ACC112 (cell line): ENCODE measurements around the gene PLCG1.

Experiments
- H2AFZ ChIP-seq: fragments of 200-600 bp; sonication (generic); one replicate; pipeline ENCODE4 v1.6.0; 2017; ENCODE audit warnings: antibody characterized with exemption, low read length; ENCODE audit not compliant: unreplicated experiment
- H3K27ac ChIP-seq: fragments of 200-600 bp; sonication (generic); 2 replicates; pipeline ENCODE4 v1.5.1; 2014; ENCODE audit warnings: low read depth, mild to moderate bottlenecking, antibody characterized with exemption, low read length, moderate library complexity
- H3K27me3 ChIP-seq: fragments of 200-600 bp; sonication (generic); 2 replicates; pipeline ENCODE4 v1.6.1; 2014; ENCODE audit warnings: mild to moderate bottlenecking, antibody characterized with exemption, low read length, moderate library complexity, mixed read lengths; ENCODE audit not compliant: insufficient read depth
- H3K36me3 ChIP-seq: fragments of 200-600 bp; sonication (generic); 2 replicates; pipeline ENCODE4 v1.6.1; 2016; ENCODE audit warnings: mild to moderate bottlenecking, antibody characterized with exemption, low read length, moderate library complexity, mixed read lengths; ENCODE audit not compliant: insufficient read depth
- H3K4me1 ChIP-seq: fragments of 200-600 bp; sonication (generic); one replicate; pipeline ENCODE4 v1.6.1; 2016; ENCODE audit warnings: low read length, mixed read lengths; ENCODE audit not compliant: insufficient read depth, unreplicated experiment, control insufficient read depth
- H3K4me3 ChIP-seq: fragments of 200-600 bp; sonication (generic); 2 replicates; pipeline ENCODE4 v1.5.1; 2014; ENCODE audit warnings: mild to moderate bottlenecking, low read depth, low read length
- H3K79me2 ChIP-seq: fragments of 200-600 bp; sonication (generic); one replicate; pipeline ENCODE4 v1.6.0; 2016; ENCODE audit warnings: low read length; ENCODE audit not compliant: control insufficient read depth, unreplicated experiment, insufficient read depth

Gene PLCG1

DNA sequence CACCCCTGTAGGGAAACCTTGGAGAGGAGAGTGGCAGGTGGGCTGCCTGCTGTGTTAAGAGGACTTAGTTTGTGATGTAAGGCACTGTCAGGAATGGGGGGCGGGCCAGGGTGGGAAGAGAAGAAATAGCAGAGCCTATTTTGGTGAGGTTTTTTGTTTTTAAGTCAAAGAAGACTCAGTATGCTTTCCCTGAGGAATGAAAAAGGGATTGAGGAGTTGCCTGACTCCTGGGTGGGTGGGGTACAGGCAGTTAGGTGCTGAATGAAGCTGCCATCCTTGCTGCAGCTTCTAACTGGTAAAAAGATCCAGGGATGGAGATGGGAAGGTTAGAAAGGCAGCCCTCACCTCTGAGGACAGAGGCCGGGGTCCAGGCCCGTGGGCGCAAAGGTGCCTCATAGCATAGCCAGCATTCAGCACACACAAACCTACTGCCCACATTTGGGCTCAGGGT, 37.9 kb downstream of the PLCG1 start:
- peaks cover 22% of the 10 kb centered on the region for H3K4me1 ChIP-seq
- no peak overlapping the region for H3K27ac ChIP-seq
- H3K79me2 ChIP-seq, result peaks cover 4% of the 10 kb centered on the region
- peaks cover 3% of the 10 kb centered on the region; the same call in 1 of the 2 replicates for H3K36me3 ChIP-seq
- H2AFZ ChIP-seq, result no peak overlapping the region
- no peaks in the 10 kb centered on the region for H3K27me3 ChIP-seq
- H3K4me3 ChIP-seq, result no peak overlapping the region

DNA sequence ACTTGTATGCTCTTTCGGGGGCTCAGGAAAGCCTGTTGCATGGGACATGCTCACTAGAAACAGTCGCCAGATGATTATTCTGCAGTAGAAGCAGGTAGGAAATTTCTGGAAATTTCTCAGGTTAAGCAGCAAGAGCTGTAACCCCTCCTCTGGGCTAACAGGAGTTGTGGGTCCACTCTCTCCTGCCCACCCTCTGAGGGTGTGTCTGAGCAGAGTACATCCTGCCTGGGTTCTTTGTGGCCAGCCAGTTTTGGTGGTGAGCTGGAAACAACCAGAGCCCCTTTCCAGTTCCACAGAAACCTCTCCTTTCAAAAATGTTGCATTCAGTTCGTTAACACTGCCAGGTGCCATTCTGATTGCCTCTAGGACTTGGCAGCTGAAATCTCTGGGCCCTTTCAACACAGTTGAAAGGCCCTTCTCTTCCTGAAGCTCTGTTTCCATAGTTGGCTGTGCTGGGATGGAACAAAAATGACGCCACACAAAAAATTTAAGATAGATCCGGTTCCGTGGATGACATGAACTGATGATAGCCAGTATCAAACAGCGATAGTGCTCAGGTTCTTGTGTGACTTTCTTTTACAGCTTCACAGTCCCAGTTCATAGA, 38.5 kb downstream of the PLCG1 start:
- no peaks in the 10 kb centered on the region for H3K27me3 ChIP-seq
- H3K4me1 ChIP-seq, result peaks cover 22% of the 10 kb centered on the region
- no peak overlapping the region for H3K4me3 ChIP-seq
- H3K79me2 ChIP-seq, result peaks cover 4% of the 10 kb centered on the region
- H2AFZ ChIP-seq, result no peak overlapping the region
- peaks cover 3% of the 10 kb centered on the region; the same call in 1 of the 2 replicates for H3K36me3 ChIP-seq
- no peak overlapping the region for H3K27ac ChIP-seq

DNA sequence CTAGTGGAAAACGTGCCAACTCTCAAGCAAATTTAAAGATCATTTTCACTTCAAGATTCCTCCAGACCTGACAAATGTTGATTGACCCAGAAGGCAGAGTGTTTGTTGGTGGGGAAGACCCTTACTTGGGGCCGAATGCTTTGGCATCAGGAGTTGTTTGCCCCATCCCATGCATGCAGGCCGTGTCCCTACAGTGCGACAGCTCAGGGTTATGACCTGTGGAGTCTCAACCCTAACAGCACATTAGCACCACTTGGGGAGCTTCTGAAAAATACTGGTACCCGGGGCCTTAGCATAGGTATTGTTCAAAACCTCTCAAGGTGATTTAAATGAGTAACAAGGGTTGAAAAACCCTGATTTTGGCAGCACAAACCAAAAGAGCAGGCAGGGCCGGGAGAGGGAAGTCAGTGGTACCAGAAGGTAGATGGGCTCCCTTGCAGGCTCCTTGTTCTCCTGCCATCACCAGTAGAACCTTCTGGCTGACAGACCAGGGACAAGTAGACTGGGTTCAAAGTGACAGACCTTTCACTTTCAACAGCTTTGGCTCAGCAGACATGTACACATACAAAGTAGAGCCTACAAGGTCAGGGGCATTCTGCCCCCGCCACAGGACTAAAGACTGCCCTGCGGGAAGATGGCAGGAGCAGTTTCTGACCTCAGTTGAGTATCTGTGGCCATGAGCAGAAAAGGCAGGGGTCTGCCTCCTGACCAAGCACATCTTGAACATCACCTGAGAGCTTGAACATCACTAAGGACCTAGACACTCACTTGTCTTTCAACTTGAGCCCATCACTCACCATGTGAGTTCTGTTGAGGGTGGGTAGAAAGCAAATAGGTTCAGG, 39.6 kb downstream of the PLCG1 start:
- no peaks in the 10 kb centered on the region for H3K27me3 ChIP-seq
- H3K4me1 ChIP-seq, result peaks cover 22% of the 10 kb centered on the region
- no peak overlapping the region for H2AFZ ChIP-seq
- H3K36me3 ChIP-seq, result peaks cover 3% of the 10 kb centered on the region; the same call in 1 of the 2 replicates
- H3K79me2 ChIP-seq, result peaks cover 4% of the 10 kb centered on the region
- H3K4me3 ChIP-seq, result no peak overlapping the region
- H3K27ac ChIP-seq, result peak overlapping the region; percentile 90

DNA sequence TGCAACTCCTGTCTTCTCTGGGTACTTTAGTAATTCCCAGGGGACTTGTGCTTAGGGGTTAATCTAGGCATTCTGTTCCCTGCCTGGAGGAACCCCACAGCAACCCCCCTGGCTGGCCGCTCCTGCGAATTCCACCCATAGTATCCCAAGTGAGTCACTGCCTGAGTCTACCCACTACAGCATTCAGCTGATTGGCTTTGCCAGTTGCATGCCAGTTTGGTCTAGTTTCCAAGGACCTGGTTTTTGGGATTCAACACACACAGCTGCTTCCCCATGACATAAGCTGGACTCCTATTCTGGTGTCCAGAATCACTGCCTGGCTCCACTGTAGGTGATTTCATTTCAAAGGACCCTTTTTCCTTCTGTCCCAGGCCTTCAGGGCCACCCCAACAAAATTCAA, 40.3 kb downstream of the PLCG1 start:
- Histone ChIP-seq H3K79me2 (peaks cover 4% of the 10 kb centered on the region), H3K36me3 (peaks cover under 1% of the 10 kb centered on the region; the same call in 1 of the 2 replicates), H3K4me3 (no peak overlapping the region), H3K27ac (peak overlapping the region; percentile 90), H2AFZ (no peak overlapping the region), H3K4me1 (peaks cover 22% of the 10 kb centered on the region), H3K27me3 (no peaks in the 10 kb centered on the region)

DNA sequence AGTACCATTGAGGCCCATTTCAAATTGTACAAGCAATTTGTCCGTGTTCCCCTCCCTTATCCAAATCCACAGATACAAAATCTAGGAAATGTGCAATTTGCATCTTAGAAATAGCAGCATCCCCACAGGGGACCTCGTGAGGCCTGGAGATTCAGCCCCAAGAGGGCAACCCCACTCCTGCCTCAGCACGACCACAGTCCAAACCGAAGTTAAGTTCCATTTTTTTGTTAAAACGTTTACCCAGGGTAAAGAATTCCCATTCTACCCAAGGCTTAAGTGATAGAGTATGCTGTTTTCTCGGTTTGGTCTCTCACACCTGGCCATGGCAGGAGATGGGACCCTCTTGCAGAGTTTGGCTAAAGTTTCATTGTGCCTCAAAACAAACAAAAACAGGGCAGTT, 41.2 kb downstream of the PLCG1 start:
- Histone ChIP-seq H3K27me3 (no peaks in the 10 kb centered on the region), H3K4me1 (peaks cover 22% of the 10 kb centered on the region), H3K79me2 (peaks cover 4% of the 10 kb centered on the region), H2AFZ (no peak overlapping the region), H3K4me3 (no peak overlapping the region), H3K36me3 (no peaks in the 10 kb centered on the region; the same call in 1 of the 2 replicates), H3K27ac (peak overlapping the region; percentile 90)

DNA sequence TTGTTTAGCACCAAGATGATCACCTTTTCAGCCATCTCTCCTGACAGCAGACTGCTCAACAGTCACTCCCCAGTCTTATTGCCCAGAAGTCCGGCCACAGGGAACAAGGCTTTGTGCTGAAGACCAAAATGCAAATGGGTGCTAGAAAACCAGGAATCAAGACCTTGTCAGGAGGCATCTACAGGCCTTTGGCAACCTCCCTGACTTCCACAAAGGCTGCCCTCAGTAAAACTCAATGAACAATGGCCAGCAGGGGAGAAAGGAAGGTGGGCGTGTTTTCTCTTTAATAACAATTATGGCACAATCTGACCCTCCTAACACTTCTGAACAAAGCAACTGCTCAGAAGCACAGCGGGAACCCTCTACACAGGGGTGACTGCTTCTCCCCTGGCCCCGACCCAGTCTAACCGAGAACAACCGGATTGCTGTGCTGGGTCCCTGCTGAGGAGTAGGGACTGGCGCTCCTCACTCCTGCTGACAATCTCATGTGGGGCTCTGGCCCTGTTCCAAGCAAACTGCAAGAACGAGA, 41.6 kb downstream of the PLCG1 start:
- peaks cover 4% of the 10 kb centered on the region for H3K79me2 ChIP-seq
- no peak overlapping the region for H3K4me3 ChIP-seq
- peaks cover 22% of the 10 kb centered on the region for H3K4me1 ChIP-seq
- peak overlapping the region; percentile 90 for H3K27ac ChIP-seq
- no peak overlapping the region for H2AFZ ChIP-seq
- no peaks in the 10 kb centered on the region; the same call in 1 of the 2 replicates for H3K36me3 ChIP-seq
- no peaks in the 10 kb centered on the region for H3K27me3 ChIP-seq

DNA sequence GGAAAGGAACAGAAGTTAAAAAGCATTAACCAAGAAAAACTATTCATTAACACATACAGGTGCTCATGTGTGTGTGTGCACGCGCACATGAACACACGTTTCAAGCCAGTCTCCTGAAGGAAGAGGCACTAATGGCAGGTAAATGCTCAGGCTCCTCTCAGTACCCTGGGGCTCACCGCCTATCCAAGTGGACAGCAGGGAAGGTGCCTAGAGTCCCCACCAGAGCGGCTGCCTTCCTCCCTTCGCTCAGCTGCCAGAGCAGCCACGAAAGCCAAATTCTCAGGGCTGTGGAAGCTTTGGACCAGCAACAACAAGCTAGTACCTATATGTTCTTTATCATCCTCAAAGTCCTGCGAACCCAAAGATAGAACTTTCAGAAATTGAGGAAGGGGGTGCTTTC, 42.6 kb downstream of the PLCG1 start:
- H3K4me3 ChIP-seq, result no peak overlapping the region
- peaks cover 4% of the 10 kb centered on the region for H3K79me2 ChIP-seq
- peaks cover 4% of the 10 kb centered on the region; the same call in 1 of the 2 replicates for H3K36me3 ChIP-seq
- H2AFZ ChIP-seq, result no peak overlapping the region
- H3K27ac ChIP-seq, result no peak overlapping the region
- no peaks in the 10 kb centered on the region for H3K27me3 ChIP-seq
- H3K4me1 ChIP-seq, result peaks cover 22% of the 10 kb centered on the region

DNA sequence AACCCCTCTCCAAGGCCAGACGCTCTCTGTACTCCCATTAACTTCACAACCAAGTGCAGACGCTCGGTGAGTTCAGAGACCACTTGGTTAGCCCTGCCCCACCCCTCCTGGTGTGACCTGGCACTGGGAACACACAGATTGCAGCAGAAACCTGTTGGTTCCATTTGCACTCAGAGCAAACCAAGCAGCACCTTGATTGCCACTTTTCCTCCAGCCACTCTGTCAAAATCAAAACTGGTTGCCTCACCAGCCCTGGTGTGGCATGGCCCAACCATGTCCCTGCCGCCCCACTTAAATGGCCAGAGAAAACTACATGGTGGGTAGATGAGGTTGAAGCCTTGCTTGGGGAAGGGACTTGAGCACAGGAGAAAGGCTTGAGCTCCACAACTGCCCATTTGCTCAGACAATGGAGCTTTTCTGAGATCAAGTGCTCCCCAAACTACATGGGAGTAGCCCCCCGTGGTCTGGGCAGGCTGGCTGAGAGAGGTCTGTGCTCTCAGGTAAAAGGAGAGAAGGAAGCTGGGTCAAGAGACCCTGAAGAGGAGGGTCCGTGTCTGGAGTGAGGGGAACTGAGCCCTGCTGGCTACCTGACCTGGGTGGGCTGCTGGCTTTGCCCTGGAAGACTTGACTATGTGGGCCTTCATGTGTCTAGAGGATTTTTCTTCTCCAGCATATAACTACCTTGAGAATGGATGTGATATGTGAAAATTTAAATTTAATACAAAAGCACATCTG, 43.4 kb downstream of the PLCG1 start:
- Histone ChIP-seq H3K27ac (no peak overlapping the region), H3K4me3 (no peak overlapping the region), H2AFZ (no peak overlapping the region), H3K27me3 (no peaks in the 10 kb centered on the region), H3K79me2 (peaks cover 4% of the 10 kb centered on the region), H3K4me1 (peaks cover 22% of the 10 kb centered on the region), H3K36me3 (peaks cover 4% of the 10 kb centered on the region; the same call in 1 of the 2 replicates)

DNA sequence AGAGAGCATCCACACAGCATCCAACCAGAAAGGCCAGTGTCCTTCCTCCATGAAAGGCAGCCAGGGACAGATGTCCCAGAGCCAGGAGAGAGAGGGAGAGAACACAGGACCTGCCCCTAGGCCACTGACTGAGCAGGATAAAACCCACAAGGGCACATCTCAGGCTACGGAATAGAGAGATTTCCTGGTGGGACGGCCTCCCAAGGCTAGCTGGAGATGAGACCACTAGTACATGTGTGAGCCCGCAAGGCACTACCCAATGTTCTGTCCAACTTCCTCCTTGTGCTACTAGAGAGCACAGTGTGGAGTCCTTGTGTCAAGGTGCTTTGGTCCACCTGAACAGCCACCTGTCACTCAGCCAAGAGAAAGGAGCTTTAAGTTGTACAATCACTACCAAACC, 44.2 kb downstream of the PLCG1 start:
- peaks cover 4% of the 10 kb centered on the region for H3K79me2 ChIP-seq
- H3K27me3 ChIP-seq, result no peaks in the 10 kb centered on the region
- peaks cover 22% of the 10 kb centered on the region for H3K4me1 ChIP-seq
- H2AFZ ChIP-seq, result no peak overlapping the region
- H3K27ac ChIP-seq, result no peak overlapping the region
- H3K4me3 ChIP-seq, result no peak overlapping the region
- H3K36me3 ChIP-seq, result peaks cover 4% of the 10 kb centered on the region; the same call in 1 of the 2 replicates
